ENCODE measurements around the gene NCK2. TPM values are rescaled to one million over a fixed set of nuclear protein-coding genes. Genes with fewer than 3 reads are reported as not detected.

The NCK2 gene
- total RNA-seq = 28.6 to 55.5 TPM (median 55.2 TPM) in 3 replicates
- long read RNA-seq, transcript NCK2-201 (5 exons, 2,683 nt) = major isoform, 137 of 178 reads
- long read RNA-seq, transcript NCK2-205 (4 exons, 1,795 nt) = minor isoform, 18 of 178 reads
- long read RNA-seq, partial matches to known transcripts = 10 of 178 reads
- long read RNA-seq, other reads (novel, unspliced or antisense) = 13 of 178 reads

GRCh38 chr2:105744909-105745853 lies at the start of gene NCK2:
Gene NCK2 (plus strand): TSS chr2:105744912. CDS start chr2:105855064, 110,152 bp downstream.
- Mint-ChIP-seq H3K36me3 (ENCODE audit: low read depth) (no peaks in the 10 kb centered on the region), H3K4me1 (ENCODE audit: low read depth) (peaks cover 38% of the 10 kb centered on the region), H3K27me3 (ENCODE audit: low read depth) (no peaks in the 10 kb centered on the region), H3K27ac (ENCODE audit: unreplicated experiment) (peak within 1 kb of the TSS; percentile 91), H3K9me3 (ENCODE audit: low read depth) (peaks cover 3% of the 10 kb centered on the region), H3K4me3 (ENCODE audit: unreplicated experiment) (peak within 1 kb of the TSS; percentile 79)
- DNase-seq (ENCODE audit: low spot score) = no peak
- peak; percentile 23 for TF ChIP-seq CTCF (IDR thresholded peaks at IDR 0.05)

- no peaks in the 10 kb centered on the region for H3K4me1 Mint-ChIP-seq (ENCODE audit: low read depth)
- no peaks in the 10 kb centered on the region for H3K36me3 Mint-ChIP-seq (ENCODE audit: low read depth)
- peaks cover 3% of the 10 kb centered on the region for H3K9me3 Mint-ChIP-seq (ENCODE audit: low read depth)
- no peak overlapping the region for H3K4me3 Mint-ChIP-seq (ENCODE audit: unreplicated experiment)
- DNase-seq (ENCODE audit: low spot score) = no peak
- no peak overlapping the region for H3K27ac Mint-ChIP-seq (ENCODE audit: unreplicated experiment)
- H3K27me3 Mint-ChIP-seq (ENCODE audit: low read depth) = peaks cover 31% of the 10 kb centered on the region
- TF ChIP-seq CTCF (IDR thresholded peaks at IDR 0.05) = no peak
Observed at GRCh38 chr2:105697781-105698449, 46.8 kb upstream of the NCK2 start.

GRCh38 chr2:105698820-105699219 lies 45.9 kb upstream of the NCK2 start:
- no peak for DNase-seq (ENCODE audit: low spot score)
- no peak overlapping the region for H3K27ac Mint-ChIP-seq (ENCODE audit: unreplicated experiment)
- peaks cover 31% of the 10 kb centered on the region for H3K27me3 Mint-ChIP-seq (ENCODE audit: low read depth)

GRCh38 chr2:105701042-105701441 lies 43.7 kb upstream of the NCK2 start:
- Mint-ChIP-seq H3K4me3 (ENCODE audit: unreplicated experiment) (no peak overlapping the region), H3K36me3 (ENCODE audit: low read depth) (peaks cover 3% of the 10 kb centered on the region), H3K27ac (ENCODE audit: unreplicated experiment) (no peak overlapping the region), H3K4me1 (ENCODE audit: low read depth) (no peaks in the 10 kb centered on the region), H3K9me3 (ENCODE audit: low read depth) (peaks cover 23% of the 10 kb centered on the region), H3K27me3 (ENCODE audit: low read depth) (peaks cover 25% of the 10 kb centered on the region)
- TF ChIP-seq CTCF (IDR thresholded peaks at IDR 0.05) = no peak
- no peak for DNase-seq (ENCODE audit: low spot score)

More at GRCh38 chr2:105698820-105699219, 45.9 kb upstream of the NCK2 start:
- no peak overlapping the region for H3K4me3 Mint-ChIP-seq (ENCODE audit: unreplicated experiment)
- H3K4me1 Mint-ChIP-seq (ENCODE audit: low read depth) = no peaks in the 10 kb centered on the region
- TF ChIP-seq CTCF (IDR thresholded peaks at IDR 0.05) = no peak
- H3K9me3 Mint-ChIP-seq (ENCODE audit: low read depth) = peaks cover 10% of the 10 kb centered on the region
- H3K36me3 Mint-ChIP-seq (ENCODE audit: low read depth) = no peaks in the 10 kb centered on the region

GRCh38 chr2:105708697-105709096 lies 36.0 kb upstream of the NCK2 start:
- Mint-ChIP-seq H3K4me1 (ENCODE audit: low read depth) (peaks cover 12% of the 10 kb centered on the region), H3K27ac (ENCODE audit: unreplicated experiment) (no peak overlapping the region), H3K27me3 (ENCODE audit: low read depth) (peaks cover 1% of the 10 kb centered on the region), H3K4me3 (ENCODE audit: unreplicated experiment) (no peak overlapping the region), H3K9me3 (ENCODE audit: low read depth) (peaks cover 14% of the 10 kb centered on the region), H3K36me3 (ENCODE audit: low read depth) (peaks cover 3% of the 10 kb centered on the region)
- no peak for TF ChIP-seq CTCF (IDR thresholded peaks at IDR 0.05)
- DNase-seq (ENCODE audit: low spot score) = no peak
